ENCODE measurements around the gene WDR44.
A peak's percentile ranks its signal among the peaks of the same experiment; 100 is the strongest.

DNA sequence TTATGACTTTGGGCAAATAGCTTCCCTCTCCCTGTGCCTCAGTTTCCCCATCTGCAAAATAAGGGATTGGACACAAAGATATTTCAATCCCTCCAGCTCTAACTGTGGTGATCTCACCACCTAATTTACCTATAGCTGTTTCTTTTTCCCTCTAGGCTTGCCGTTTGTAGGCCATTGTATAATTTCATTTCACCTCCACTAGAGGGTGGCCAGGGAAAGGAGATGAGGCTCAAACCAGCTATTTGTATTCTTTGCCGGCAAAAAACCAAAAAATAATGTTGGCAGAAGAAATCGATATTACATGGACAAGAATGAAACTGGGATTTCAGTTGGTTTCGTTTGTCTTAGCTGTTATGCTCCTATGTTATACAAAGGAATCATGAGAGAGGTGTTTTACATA is 113.6 kb downstream of the WDR44 start:
- TF ChIP-seq, protein P1, sequence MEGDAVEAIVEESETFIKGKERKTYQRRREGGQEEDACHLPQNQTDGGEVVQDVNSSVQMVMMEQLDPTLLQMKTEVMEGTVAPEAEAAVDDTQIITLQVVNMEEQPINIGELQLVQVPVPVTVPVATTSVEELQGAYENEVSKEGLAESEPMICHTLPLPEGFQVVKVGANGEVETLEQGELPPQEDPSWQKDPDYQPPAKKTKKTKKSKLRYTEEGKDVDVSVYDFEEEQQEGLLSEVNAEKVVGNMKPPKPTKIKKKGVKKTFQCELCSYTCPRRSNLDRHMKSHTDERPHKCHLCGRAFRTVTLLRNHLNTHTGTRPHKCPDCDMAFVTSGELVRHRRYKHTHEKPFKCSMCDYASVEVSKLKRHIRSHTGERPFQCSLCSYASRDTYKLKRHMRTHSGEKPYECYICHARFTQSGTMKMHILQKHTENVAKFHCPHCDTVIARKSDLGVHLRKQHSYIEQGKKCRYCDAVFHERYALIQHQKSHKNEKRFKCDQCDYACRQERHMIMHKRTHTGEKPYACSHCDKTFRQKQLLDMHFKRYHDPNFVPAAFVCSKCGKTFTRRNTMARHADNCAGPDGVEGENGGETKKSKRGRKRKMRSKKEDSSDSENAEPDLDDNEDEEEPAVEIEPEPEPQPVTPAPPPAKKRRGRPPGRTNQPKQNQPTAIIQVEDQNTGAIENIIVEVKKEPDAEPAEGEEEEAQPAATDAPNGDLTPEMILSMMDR (IDR thresholded peaks at IDR 0.05), result peak; percentile 19 to 53 (median 48)
- TF ChIP-seq POLR2A (IDR thresholded peaks at IDR 0.05), result no peak

All from adrenal gland (tissue), 5 donors.